Measurements from ENCODE around the gene CCL1. TPM values are rescaled to one million over a fixed set of nuclear protein-coding genes. Genes with fewer than 3 reads are reported as not detected.

CCL1 gene
- total RNA-seq, 1 donor from 2014 or later = not detected

DNA sequence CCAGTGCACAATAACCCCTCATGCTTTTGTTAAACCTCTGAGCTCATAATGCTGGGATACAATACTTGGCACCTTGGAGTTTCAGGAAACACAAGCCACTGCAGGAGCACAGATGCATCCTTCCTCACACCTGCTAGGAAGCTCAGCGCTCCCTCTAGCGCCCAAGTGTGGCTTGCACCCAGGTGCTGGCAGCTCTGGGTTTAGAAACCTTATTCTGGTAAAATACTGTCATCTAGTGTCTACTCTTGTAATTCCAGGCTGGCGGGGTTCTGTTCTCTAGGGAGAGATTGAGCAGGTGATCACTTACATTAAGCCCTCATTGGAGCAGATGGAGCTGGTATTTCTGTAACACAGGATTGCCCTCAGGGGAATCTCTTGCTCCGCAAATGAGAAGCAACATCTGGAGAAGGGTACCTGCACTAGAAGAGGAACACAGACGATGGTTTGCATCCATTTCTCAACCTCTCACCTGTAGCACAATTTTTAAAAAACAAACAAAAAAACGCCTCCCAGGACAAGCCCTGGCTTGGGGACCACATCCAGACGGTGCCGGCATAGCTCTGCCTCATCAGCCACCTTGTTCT, 1.5 kb downstream of the CCL1 start:
- Histone ChIP-seq H3K36me3 (no peaks in the 10 kb centered on the region), H3K4me1 (no peaks in the 10 kb centered on the region), H3K27ac (no peak overlapping the region), H3K9me3 (no peaks in the 10 kb centered on the region), H3K4me3 (no peak overlapping the region), H3K27me3 (no peaks in the 10 kb centered on the region)
- intact Hi-C loops (cut with DNase I) = loop anchor here (5.0 kb wide), 1 partner anchor 159 kb away; no protein-coding TSS in a partner anchor
- TF ChIP-seq, protein P1, sequence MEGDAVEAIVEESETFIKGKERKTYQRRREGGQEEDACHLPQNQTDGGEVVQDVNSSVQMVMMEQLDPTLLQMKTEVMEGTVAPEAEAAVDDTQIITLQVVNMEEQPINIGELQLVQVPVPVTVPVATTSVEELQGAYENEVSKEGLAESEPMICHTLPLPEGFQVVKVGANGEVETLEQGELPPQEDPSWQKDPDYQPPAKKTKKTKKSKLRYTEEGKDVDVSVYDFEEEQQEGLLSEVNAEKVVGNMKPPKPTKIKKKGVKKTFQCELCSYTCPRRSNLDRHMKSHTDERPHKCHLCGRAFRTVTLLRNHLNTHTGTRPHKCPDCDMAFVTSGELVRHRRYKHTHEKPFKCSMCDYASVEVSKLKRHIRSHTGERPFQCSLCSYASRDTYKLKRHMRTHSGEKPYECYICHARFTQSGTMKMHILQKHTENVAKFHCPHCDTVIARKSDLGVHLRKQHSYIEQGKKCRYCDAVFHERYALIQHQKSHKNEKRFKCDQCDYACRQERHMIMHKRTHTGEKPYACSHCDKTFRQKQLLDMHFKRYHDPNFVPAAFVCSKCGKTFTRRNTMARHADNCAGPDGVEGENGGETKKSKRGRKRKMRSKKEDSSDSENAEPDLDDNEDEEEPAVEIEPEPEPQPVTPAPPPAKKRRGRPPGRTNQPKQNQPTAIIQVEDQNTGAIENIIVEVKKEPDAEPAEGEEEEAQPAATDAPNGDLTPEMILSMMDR (IDR thresholded peaks at IDR 0.05) = peak; percentile 99 to 100 (median 100)
- peak in 1 of 2 donors; percentile 63 for TF ChIP-seq POLR2AphosphoS5 (IDR thresholded peaks at IDR 0.05; ENCODE audit: insufficient read depth in 1 of 2, low read depth in 1 of 2)
- TF ChIP-seq POLR2A (IDR thresholded peaks at IDR 0.05) = no peak
- peak in 1 of 2 donors; percentile 91 for DNase-seq (ENCODE audit: extremely low spot score in 2 of 2)

DNA sequence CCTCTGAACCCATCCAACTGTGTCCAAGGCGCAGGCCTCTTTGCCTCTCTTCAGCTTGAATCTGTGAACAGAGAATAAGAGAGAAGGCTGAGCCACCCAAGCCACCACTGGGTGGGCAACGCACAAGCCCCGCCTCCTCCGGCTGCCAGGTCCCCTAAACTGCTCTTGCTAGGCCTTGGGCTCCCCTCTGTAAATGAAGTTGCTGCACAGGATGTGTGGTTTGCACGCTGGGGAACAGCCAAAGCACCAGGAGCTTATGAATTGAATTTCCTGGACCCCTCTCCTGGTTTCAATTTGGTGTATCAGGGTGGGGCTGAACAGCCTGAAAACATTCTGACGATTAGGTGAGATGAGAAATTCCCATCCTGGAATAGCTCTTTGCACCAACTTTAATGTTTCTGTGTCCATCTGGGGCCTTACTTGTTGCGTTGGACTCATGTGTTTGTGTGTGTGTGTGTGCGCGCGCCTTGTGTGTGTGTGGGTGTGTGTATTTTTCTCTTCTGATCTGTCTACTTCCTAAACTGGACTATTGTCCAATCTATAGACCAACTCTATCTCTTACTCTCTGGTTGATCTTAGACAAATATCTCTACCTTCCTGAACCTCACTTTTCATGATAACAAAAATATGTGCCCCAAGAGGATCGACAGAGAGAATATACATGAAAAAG, 2.3 kb downstream of the CCL1 start:
- intact Hi-C loops (cut with DNase I) = loop anchor here (5.0 kb wide), 1 partner anchor 158 kb away; no protein-coding TSS in a partner anchor
- H3K27ac ChIP-seq = no peak overlapping the region
- no peaks in the 10 kb centered on the region for H3K4me1 ChIP-seq
- H3K27me3 ChIP-seq = no peaks in the 10 kb centered on the region
- no peak for TF ChIP-seq POLR2A (IDR thresholded peaks at IDR 0.05)
- TF ChIP-seq POLR2AphosphoS5 (IDR thresholded peaks at IDR 0.05; ENCODE audit: insufficient read depth in 1 of 2, low read depth in 1 of 2) = no peak
- TF ChIP-seq, protein P1 (IDR thresholded peaks at IDR 0.05) = no peak
- no peaks in the 10 kb centered on the region for H3K36me3 ChIP-seq
- no peak overlapping the region for H3K4me3 ChIP-seq
- no peaks in the 10 kb centered on the region for H3K9me3 ChIP-seq
- no peak for DNase-seq (ENCODE audit: extremely low spot score in 2 of 2)

DNA sequence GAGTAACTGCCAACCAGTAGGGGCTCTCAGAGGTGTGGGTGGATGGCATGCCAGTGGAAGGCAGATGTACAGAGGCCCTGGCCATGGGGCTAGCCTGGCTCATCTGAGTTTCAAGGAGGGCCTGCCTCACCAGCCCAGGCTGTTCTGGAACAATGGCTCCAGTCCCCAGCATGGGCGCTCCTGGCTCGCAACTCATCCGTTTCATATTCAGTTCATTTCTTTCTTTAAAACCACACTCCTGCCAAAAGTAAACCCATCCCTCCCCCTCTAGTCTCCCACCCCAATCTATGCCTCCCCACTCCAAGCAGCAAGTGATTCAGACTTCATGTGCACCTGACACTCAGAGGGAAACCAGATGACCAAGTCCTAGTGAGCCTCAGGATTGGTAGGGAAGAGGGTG, 4.4 kb downstream of the CCL1 start:
- Histone ChIP-seq H3K9me3 (no peaks in the 10 kb centered on the region), H3K36me3 (no peaks in the 10 kb centered on the region), H3K27me3 (no peaks in the 10 kb centered on the region), H3K4me1 (no peaks in the 10 kb centered on the region), H3K4me3 (no peak overlapping the region), H3K27ac (no peak overlapping the region)
- intact Hi-C loops (cut with DNase I) = no loop called here
- DNase-seq (ENCODE audit: extremely low spot score in 2 of 2) = no peak
- TF ChIP-seq, protein P1 (IDR thresholded peaks at IDR 0.05) = no peak
- no peak for TF ChIP-seq POLR2A (IDR thresholded peaks at IDR 0.05)
- no peak for TF ChIP-seq POLR2AphosphoS5 (IDR thresholded peaks at IDR 0.05; ENCODE audit: insufficient read depth in 1 of 2, low read depth in 1 of 2)

DNA sequence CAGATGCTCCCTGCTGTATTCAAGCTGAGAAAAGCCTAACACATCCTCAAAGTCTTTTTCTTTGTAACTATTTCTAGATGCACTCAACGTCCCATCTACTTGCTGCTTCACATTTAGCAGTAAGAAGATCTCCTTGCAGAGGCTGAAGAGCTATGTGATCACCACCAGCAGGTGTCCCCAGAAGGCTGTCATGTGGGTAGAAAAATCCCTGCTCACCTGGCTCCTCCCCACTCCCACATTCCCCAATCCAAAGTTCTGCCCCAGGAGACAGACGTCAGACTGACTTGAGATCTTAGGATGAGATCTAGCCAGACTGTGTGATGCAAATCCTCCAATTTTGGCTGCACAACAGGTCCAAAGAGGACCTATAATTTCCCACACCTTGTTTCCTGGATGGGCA, 5.6 kb downstream of the CCL1 start:
- no peak for DNase-seq (ENCODE audit: extremely low spot score in 2 of 2)
- Histone ChIP-seq H3K4me3 (no peak overlapping the region), H3K9me3 (no peaks in the 10 kb centered on the region), H3K27ac (no peak overlapping the region), H3K36me3 (no peaks in the 10 kb centered on the region), H3K4me1 (no peaks in the 10 kb centered on the region), H3K27me3 (no peaks in the 10 kb centered on the region)
- TF ChIP-seq POLR2AphosphoS5 (IDR thresholded peaks at IDR 0.05; ENCODE audit: insufficient read depth in 1 of 2, low read depth in 1 of 2) (no peak), POLR2A (IDR thresholded peaks at IDR 0.05) (no peak)
- TF ChIP-seq, protein P1 (IDR thresholded peaks at IDR 0.05) = no peak
- intact Hi-C loops (cut with DNase I) = no loop called here

DNA sequence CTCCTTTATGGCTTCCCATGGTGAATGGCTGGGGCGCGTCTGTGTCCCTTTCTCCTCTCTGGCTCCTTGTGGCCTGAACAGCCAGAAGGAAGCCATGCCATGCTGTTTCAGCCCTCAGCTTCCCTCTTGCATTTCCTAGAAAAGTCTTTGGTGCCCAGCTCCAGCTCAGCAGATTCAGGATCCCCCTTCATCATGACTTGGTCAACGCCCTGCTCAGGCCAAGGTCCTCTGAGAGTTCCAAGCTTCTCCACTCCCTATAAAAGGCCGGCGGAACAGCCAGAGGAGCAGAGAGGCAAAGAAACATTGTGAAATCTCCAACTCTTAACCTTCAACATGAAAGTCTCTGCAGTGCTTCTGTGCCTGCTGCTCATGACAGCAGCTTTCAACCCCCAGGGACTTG, 6.8 kb downstream of the CCL1 start, which contains the start of gene CCL13:
Gene CCL13, plus strand, starts transcription at position 287 of the 400 bp plus-strand sequence. Its CDS starts 47 bp downstream, at position 334.
- no peaks in the 10 kb centered on the region for H3K27me3 ChIP-seq
- no peaks in the 10 kb centered on the region for H3K4me1 ChIP-seq
- DNase-seq (ENCODE audit: extremely low spot score in 2 of 2) = no peak
- H3K27ac ChIP-seq = no peak within 1 kb of the TSS
- H3K9me3 ChIP-seq = no peaks in the 10 kb centered on the region
- no peak for TF ChIP-seq POLR2AphosphoS5 (IDR thresholded peaks at IDR 0.05; ENCODE audit: insufficient read depth in 1 of 2, low read depth in 1 of 2)
- TF ChIP-seq POLR2A (IDR thresholded peaks at IDR 0.05) = no peak
- H3K4me3 ChIP-seq = no peak within 1 kb of the TSS
- H3K36me3 ChIP-seq = no peaks in the 10 kb centered on the region
- intact Hi-C loops (cut with DNase I) = no loop called here
